SU-DHL-6 (cell line): ENCODE measurements around the gene GUCA2B.

ENCODE experiments used
- CTCF ChIP-seq: fragments of 200-600 bp; sonication (generic); IDR thresholded peaks from one replicate; pipeline ENCODE4 v1.5.1; 2017; ENCODE audit warnings: antibody characterized with exemption, mild to moderate bottlenecking, low read length, moderate library complexity; ENCODE audit not compliant: insufficient read depth, poor library complexity, severe bottlenecking
- EZH2phosphoT487 ChIP-seq: fragments of 200-600 bp; sonication (generic), shearing (Covaris generic); conservative IDR thresholded peaks from 2 replicates; pipeline ENCODE4 v1.6.1; 2018; ENCODE audit warnings: mild to moderate bottlenecking, antibody characterized with exemption, low read length, moderate library complexity, mixed read lengths

- TF ChIP-seq CTCF: no peak
- TF ChIP-seq EZH2phosphoT487: no peak
Observed at GRCh38 chr1:42141978-42142377, 11.2 kb upstream of the GUCA2B start.
